HepG2 (cell line): ENCODE data around the gene ADSS1.
A peak's percentile ranks its signal among the peaks of the same experiment; 100 is the strongest.

ENCODE experiments used
- BRCA1 ChIP-seq: sonication (generic); formaldehyde crosslinking; IDR thresholded peaks from 2 replicates; pipeline ENCODE4 v1.4.0; 2020; ENCODE audit warnings: missing genetic modification reagents
- JUND ChIP-seq: sonication (generic); formaldehyde crosslinking; IDR thresholded peaks from 2 replicates; pipeline ENCODE4 v1.8.0; 2022; ENCODE audit warnings: mild to moderate bottlenecking, missing genetic modification reagents
- MAZ ChIP-seq, 2 experiments: sonication (generic) in 1 of 2; formaldehyde crosslinking in 1 of 2; IDR thresholded peaks; 2 replicates each; pipeline versions ENCODE4 v1.5.0 to v1.6.1; 2012 to 2020; ENCODE audit warnings: low read depth in 2 of 2, mild to moderate bottlenecking in 2 of 2, borderline replicate concordance in 1 of 2, improper control_type of control experiment in 1 of 2, low read length in 1 of 2, missing genetic modification reagents in 1 of 2, moderate library complexity in 1 of 2
- POLR2A ChIP-seq, 2 experiments: IDR thresholded peaks; 2 replicates each; pipeline ENCODE4 v1.6.1; 2011; ENCODE audit warnings: low read depth in 2 of 2, low read length in 2 of 2, mild to moderate bottlenecking in 1 of 2, moderate library complexity in 1 of 2; ENCODE audit not compliant: insufficient read depth in 1 of 2
- RNF2 ChIP-seq: fragments of 450-650 bp; conservative IDR thresholded peaks from 2 replicates; pipeline ENCODE4 v1.6.1; 2016; ENCODE audit warnings: low read depth
- SALL2 ChIP-seq: sonication (generic); formaldehyde crosslinking; IDR thresholded peaks from 2 replicates; pipeline ENCODE4 v1.8.1; 2023; ENCODE audit warnings: mild to moderate bottlenecking, missing genetic modification reagents, inconsistent platforms
- SMC3 ChIP-seq: IDR thresholded peaks from 2 replicates; pipeline ENCODE4 v1.6.1; 2011; ENCODE audit warnings: low read length, improper control_type of control experiment
- TFE3 ChIP-seq: IDR thresholded peaks from 2 replicates; pipeline ENCODE4 v1.6.1; 2016
- ZNF83 ChIP-seq: sonication (generic); formaldehyde crosslinking; IDR thresholded peaks from 2 replicates; pipeline ENCODE4 v1.4.0; 2020; ENCODE audit warnings: missing genetic modification reagents, mild to moderate bottlenecking, borderline replicate concordance

GRCh38 chr14:104753528-104754212 is 29.6 kb downstream of the ADSS1 start:
- TF ChIP-seq MAZ (IDR thresholded peaks at IDR 0.05; ENCODE audit: borderline replicate concordance, low read depth, low read length): no peak
- TF ChIP-seq MAZ (CRISPR knock-in tag; IDR thresholded peaks at IDR 0.05; ENCODE audit: low read depth): no peak
- TF ChIP-seq RNF2: no peak
- TF ChIP-seq JUND (CRISPR knock-in tag): no peak
- no peak for TF ChIP-seq ZNF83 (CRISPR knock-in tag)
- no peak for TF ChIP-seq TFE3 (CRISPR knock-in tag)
- peak in 1 of 2 experiments; percentile 33; a peak in 1 of 4 replicates for TF ChIP-seq POLR2A (IDR thresholded peaks at IDR 0.05; ENCODE audit: insufficient read depth in 1 of 2, low read depth in 2 of 2, low read length in 2 of 2)
- TF ChIP-seq SMC3: no peak
- no peak for TF ChIP-seq BRCA1
- TF ChIP-seq SALL2 (CRISPR knock-in tag): 0 out of 2 replicates have a peak, but pooled peaks have one; percentile 7
